Activated T-cell treated with anti-CD3 and anti-CD28 coated beads for 1 hour (primary cell): Measurements from ENCODE around the gene CLCNKB.
"Not testable (repeated sequence)": the region's sequence is repeated elsewhere in the genome, so short reads cannot be mapped to it uniquely, and the experiment has no call there.

Source experiments
- DNase-seq: peaks from one replicate; pipeline ENCODE4 v3.0.0-alpha.2; 2020; ENCODE audit warnings: low read depth

CLCNKB gene

GRCh38 chr1:16061266-16061665 is 17.7 kb downstream of the CLCNKB start:
- DNase-seq: no peak

- DNase-seq: not testable (repeated sequence)
Measured at GRCh38 chr1:16061989-16062686, 18.6 kb downstream of the CLCNKB start.

DNA sequence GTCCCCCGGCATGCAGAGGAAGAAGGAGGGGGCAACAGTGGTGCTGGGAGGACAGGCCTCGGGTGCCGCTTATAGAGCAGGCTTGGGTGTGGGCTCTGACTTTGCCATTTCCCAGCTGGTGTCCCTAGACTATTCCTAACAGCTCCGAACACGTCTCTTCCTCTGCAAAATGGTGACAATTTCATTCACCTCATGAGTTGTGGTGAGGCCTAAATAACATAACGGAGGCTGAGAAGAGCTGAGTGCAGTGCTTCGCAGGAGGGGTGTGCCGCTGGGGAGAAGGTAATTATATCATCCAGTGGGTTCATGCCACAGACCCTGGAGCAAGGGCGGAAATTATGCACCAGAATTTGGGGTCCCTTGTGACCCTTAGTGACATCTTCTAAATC is 19.1 kb downstream of the CLCNKB start:
- not testable (repeated sequence) for DNase-seq

DNA sequence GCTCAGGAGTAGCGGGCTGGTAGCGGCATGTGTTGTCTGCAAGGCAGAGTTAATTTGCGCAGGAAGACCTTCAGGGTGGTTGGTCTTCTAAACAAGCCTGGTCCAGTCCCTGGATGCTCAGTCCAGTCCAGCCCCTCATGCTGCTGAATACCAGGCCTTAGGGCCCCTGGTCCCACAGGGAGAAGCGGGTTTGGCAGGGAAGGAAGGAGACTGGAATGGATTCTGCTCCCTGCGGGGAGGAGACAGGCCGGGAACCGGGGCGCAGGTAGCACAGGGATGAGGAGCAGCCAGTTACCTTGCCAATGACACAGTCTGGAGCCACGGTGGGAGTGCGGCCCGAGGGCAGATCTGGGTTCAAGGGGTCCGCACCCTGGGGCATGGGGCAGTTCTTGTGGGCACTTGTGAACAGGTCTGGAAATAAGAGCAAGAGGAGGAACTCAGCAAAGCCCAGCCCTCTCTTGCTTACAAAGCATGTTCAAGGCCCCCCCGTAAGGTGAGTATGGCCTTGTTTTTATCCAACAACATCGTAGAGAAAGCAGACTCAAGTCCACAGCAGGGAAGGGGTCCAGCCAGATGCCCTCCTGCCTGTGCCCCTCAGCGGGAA is 19.7 kb downstream of the CLCNKB start:
- no peak for DNase-seq

DNA sequence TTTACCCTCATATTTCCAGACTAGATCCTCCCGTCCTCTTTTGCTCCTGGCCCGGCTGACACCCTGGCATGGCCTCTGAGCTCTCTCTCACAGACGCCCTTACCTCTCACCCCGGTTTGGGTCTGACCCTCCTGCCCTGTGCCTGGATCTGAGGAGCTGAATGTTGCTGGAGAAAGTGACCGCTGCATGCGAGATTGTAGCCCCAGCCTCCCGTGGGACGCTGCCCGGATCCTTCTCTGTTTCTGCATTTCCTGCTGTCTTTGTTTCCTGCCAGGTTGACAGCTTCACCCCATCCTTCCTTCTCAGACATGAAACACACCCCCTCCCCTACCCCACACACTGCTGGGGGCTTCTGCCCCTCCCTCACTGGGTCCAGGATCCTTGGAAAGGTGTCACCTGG is 20.3 kb downstream of the CLCNKB start:
- DNase-seq: no peak

GRCh38 chr1:16064536-16065268 is 21.1 kb downstream of the CLCNKB start:
- no peak for DNase-seq

- DNase-seq: no peak
Measured at GRCh38 chr1:16065269-16065576, 21.6 kb downstream of the CLCNKB start.

GRCh38 chr1:16066245-16066644 is 22.7 kb downstream of the CLCNKB start:
- DNase-seq: no peak

DNA sequence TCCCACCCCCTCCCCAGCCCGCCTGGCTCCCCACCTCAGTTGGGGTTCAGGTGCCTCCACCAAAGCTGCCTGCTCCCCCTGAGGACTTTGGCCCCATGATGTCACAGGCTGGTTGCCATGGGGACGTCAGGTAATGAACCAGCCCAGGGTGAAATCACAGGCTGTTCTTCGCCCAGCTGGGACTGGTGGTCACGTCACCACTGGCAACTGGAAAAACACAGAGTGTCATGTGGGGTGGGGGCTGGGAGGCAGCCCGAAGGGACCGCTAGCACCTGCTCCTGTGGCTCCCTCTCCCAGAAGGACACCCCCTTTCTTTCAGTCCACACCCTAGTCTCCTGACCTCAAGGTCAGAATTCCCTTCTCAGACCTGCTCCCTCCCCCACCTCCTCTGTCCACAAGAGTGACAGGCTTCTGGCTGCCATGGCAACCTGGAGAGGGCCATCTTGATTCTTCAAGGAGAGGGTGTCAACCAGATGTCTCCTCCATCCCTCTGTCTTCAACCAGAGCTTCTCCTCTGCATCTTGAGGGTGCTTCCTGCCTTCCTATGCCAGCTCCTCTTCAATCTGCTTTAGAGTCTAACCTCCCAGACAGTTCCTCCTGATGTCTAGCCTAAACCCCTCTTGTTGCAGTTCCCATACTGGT is 23.7 kb downstream of the CLCNKB start:
- no peak for DNase-seq

DNA sequence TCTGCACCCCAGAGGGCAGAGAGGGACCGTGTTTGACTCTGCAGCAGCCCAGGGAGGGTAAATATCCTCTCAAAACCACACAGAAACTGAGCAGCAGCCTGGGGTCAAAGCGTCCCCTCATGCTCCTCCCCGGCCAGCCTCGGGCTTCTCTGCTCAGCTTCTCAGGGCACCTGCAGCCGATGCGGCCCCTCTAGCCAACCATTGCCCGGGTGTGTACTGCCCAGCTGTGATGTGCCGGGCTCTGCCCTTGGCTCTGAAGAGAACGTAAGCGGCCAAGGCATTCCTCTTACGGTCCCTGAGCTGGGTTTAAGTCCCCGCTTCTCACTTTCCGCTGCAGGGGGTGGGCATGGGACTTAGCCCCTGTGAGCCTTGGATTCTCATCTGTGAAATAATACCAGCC is 24.4 kb downstream of the CLCNKB start:
- no peak for DNase-seq

- no peak for DNase-seq
Measured at GRCh38 chr1:16068356-16069270, 25.0 kb downstream of the CLCNKB start.

- no peak for DNase-seq
Measured at GRCh38 chr1:16070640-16071355, 27.2 kb downstream of the CLCNKB start.

DNA sequence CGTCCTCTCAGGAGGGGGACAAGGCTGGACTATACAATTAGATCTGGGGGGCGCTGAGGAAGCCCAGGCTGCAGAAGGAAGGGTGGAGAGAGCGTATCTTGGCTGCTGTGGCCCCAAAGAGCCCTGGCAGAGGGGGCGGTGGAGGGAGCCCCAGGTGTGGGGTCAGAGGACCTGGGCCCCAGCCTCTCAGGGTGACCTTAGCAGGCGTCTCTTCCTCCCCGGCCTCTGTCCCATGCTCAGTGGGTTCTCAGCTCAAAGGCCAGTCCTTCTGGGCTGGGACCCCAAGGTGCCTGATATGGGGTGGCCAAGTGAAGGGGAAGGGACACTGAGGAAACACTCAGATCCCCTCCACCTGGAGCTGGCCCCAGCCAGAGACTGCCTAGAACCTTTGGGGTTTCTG is 28.0 kb downstream of the CLCNKB start:
- no peak for DNase-seq

DNA sequence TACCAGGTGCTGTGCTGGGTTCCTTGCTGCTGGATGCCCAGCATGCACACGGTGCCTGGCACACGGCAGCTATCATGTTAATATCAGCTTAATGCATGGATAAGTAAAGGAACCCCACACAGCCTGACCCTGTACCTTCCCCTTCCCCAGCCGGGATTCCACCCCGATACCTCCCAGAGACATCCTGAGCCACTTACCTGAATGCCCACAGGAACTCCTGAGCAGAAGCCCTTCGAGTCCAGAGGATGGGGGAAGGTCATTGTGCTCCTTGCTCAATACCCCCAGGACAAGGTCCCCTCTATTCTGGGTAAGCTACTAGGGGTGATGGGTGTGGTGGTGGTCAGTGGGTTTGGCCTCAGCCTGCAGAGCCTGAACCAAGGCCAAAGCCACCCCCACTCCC is 28.5 kb downstream of the CLCNKB start:
- no peak for DNase-seq

GRCh38 chr1:16072616-16073484 is 29.3 kb downstream of the CLCNKB start:
- no peak for DNase-seq

DNA sequence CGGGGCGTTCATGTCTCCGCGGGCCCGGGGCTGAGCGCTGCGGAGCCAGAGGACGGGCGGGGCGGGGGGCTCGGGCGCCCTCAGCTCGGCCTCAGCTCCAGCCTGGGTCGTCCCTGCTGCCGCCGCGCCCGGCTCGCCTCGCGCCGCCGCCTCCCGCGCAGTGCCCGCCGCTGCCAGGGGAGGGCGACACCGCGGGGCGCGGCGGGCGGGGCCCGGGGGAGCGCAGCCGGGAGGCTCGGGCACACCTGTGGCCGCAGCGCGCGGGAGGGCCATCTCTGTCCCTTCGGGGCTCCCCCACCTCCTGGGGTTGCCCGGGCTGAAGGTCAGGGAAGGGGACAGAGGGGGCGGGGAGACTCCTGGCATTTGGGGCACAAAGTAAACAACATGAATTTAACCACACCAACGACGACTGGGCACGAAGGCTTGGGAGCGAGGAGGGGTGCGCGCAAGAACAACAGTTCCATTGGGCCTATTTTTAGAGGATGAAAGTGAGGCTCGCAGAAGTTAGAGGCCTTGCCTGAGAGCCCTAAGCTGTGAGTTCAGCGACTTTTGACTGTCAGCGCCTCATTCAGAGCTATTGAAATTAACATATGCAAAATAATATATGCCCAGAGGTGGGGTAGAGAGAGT is 30.0 kb downstream of the CLCNKB start, which contains the start of gene FAM131C:
Gene FAM131C, minus strand, starts transcription at position 162 of the 630 bp plus-strand sequence. CDS start 209 bp downstream, outside the sequence.
- peak; percentile 25 for DNase-seq

- DNase-seq: no peak
Measured at GRCh38 chr1:16074217-16074616, 30.6 kb downstream of the CLCNKB start.

GRCh38 chr1:16075337-16076030 is 31.9 kb downstream of the CLCNKB start:
- no peak for DNase-seq
